Testis (tissue), 3 donors: Measurements from ENCODE around the gene ROBO1. TPM values are rescaled to one million over a fixed set of nuclear protein-coding genes. Genes with fewer than 3 reads are reported as not detected.

Source experiments
- DNase-seq: peaks from one replicate; pipeline ENCODE4 v3.0.0-alpha.2; 2019
- H3K27ac ChIP-seq, 2 donors: fragments of 200-600 bp; sonication (generic); one replicate each; pipeline ENCODE4 v1.5.1; 2019
- H3K27me3 ChIP-seq: fragments of 200-600 bp; sonication (generic); one replicate; pipeline ENCODE4 v1.5.1; 2019
- H3K36me3 ChIP-seq: fragments of 200-600 bp; sonication (generic); one replicate; pipeline ENCODE4 v1.5.1; 2017; ENCODE audit warnings: low read depth; ENCODE audit errors: missing control alignments
- H3K4me1 ChIP-seq: fragments of 200-600 bp; sonication (generic); one replicate; pipeline ENCODE4 v1.5.1; 2019
- H3K4me3 ChIP-seq, 2 donors: fragments of 200-600 bp; sonication (generic); one replicate each; pipeline ENCODE4 v1.5.1; 2017 to 2019
- H3K9me3 ChIP-seq: fragments of 200-600 bp; sonication (generic); one replicate; pipeline ENCODE4 v1.5.1; 2017
- POLR2A ChIP-seq: fragments of 450-650 bp; IDR thresholded peaks from one replicate; pipeline ENCODE4 v1.6.1; 2017; ENCODE audit warnings: antibody characterized with exemption, mild to moderate bottlenecking, moderate library complexity
- WGBS, 2 donors: methylation state at CpG; one replicate each; pipeline ENCODE4 v1.1.5; 2018; 5-methylcytosine and 5-hydroxymethylcytosine counted together
- intact Hi-C: fragments of 100-400 bp; cut with DNase I; formaldehyde crosslinking; loops from one replicate; pipeline ENCODE4 v1.15.1; 2023; ENCODE audit warnings: low total_unique reads
- polyA plus RNA-seq: library from polyadenylated mRNA; stranded (reverse); fragments of 350-450 nt; fragmentation: Illumina TruSeq; extraction: RNeasy Lipid Tissue Mini Kit (QIAGEN cat#74804); gene quantifications from one replicate; pipeline ENCODE4 v1.2.3, GENCODE V29; 2014; ENCODE audit warnings: low read depth, low replicate concordance; ENCODE audit not compliant: insufficient read depth
- total RNA-seq, 2 donors: library from RNA; depleted of rRNA; stranded (reverse); fragments of >200 nt; gene quantifications; one replicate each; pipeline ENCODE4 v1.2.3, GENCODE V29; 2016
- TF ChIP-seq, protein P1 (sequence below), 3 experiments: fragments of 450-650 bp in 2 of 3; fragments of 200-600 bp in 1 of 3; sonication (generic) in 1 of 3; IDR thresholded peaks; one replicate each; pipeline ENCODE4 v1.5.1; 2016 to 2019; ENCODE audit warnings: antibody characterized with exemption in 3 of 3, mild to moderate bottlenecking in 2 of 3, moderate library complexity in 1 of 3

The ROBO1 gene
- total and polyA plus RNA-seq, 3 donors from 2014 or later = 39.4 to 45.1 (median 42.6) TPM

DNA sequence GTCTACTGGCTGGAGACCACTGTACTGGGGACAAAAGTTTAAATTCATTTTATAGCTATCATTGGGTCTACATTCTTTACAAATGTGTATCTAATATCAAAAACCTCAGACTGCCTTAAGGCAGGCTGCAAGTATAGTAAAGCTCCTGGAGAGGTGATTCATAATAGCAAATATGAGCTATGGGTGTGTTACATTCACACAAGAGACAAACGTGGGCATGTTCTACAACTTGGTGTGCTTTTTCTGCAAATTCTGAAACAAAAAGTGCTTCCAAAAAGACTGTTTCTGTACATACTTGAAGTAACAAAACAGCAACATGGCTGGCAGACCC lies 1101.4 kb downstream of the ROBO1 start:
- no peaks in the 10 kb centered on the region for H3K27me3 ChIP-seq
- WGBS, 2 donors = 61 to 73% methylated on average over 1 of the region's 1 CpG
- no peak for TF ChIP-seq POLR2A
- TF ChIP-seq, protein P1, sequence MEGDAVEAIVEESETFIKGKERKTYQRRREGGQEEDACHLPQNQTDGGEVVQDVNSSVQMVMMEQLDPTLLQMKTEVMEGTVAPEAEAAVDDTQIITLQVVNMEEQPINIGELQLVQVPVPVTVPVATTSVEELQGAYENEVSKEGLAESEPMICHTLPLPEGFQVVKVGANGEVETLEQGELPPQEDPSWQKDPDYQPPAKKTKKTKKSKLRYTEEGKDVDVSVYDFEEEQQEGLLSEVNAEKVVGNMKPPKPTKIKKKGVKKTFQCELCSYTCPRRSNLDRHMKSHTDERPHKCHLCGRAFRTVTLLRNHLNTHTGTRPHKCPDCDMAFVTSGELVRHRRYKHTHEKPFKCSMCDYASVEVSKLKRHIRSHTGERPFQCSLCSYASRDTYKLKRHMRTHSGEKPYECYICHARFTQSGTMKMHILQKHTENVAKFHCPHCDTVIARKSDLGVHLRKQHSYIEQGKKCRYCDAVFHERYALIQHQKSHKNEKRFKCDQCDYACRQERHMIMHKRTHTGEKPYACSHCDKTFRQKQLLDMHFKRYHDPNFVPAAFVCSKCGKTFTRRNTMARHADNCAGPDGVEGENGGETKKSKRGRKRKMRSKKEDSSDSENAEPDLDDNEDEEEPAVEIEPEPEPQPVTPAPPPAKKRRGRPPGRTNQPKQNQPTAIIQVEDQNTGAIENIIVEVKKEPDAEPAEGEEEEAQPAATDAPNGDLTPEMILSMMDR (IDR thresholded peaks at IDR 0.05) = no peak
- H3K27ac ChIP-seq = no peak overlapping the region
- H3K9me3 ChIP-seq = no peaks in the 10 kb centered on the region
- H3K36me3 ChIP-seq = no peaks in the 10 kb centered on the region
- no peak overlapping the region for H3K4me3 ChIP-seq
- intact Hi-C loops = no loop called here
- peaks cover 3% of the 10 kb centered on the region for H3K4me1 ChIP-seq
- DNase-seq = no peak

DNA sequence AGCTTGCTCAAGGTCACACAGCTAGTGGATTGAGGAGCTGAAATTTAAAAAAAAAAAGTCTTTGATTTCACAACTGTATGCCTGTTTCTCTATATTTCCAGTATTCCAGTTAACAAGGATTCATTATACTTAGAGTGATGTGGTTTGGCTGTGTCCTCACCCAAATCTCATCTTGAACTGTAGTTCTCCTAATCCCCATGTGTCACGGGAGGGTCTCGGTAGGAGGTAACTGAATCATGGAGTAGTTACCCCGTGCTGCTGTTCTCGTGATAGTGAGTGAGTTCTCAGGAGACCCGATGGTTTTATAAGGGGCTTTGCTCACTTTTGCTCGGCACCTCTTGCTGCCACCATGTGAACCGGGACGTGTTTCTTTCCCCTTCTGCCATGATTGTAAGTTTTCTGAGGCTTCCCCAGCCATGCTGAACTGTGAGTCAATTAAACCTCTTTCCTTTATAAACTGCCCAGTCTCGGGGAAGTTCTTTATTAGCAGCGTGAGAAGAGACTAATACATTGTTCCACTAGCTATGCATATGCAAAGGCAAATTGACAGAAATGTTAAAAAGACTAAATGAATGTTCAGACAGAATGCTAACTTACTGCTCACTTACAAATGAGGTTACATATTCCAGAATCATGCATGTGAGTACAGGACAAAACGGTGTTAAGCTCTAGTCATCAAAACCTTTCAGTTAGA lies 1101.9 kb downstream of the ROBO1 start:
- WGBS, 2 donors = 87 to 91% methylated on average over 11 of the region's 11 CpGs
- H3K4me1 ChIP-seq = peaks cover 3% of the 10 kb centered on the region
- no peak overlapping the region for H3K4me3 ChIP-seq
- no peaks in the 10 kb centered on the region for H3K36me3 ChIP-seq
- no peak for DNase-seq
- no peak for TF ChIP-seq POLR2A
- TF ChIP-seq, protein P1 (IDR thresholded peaks at IDR 0.05) = no peak
- intact Hi-C loops = no loop called here
- no peaks in the 10 kb centered on the region for H3K9me3 ChIP-seq
- no peaks in the 10 kb centered on the region for H3K27me3 ChIP-seq
- no peak overlapping the region for H3K27ac ChIP-seq

DNA sequence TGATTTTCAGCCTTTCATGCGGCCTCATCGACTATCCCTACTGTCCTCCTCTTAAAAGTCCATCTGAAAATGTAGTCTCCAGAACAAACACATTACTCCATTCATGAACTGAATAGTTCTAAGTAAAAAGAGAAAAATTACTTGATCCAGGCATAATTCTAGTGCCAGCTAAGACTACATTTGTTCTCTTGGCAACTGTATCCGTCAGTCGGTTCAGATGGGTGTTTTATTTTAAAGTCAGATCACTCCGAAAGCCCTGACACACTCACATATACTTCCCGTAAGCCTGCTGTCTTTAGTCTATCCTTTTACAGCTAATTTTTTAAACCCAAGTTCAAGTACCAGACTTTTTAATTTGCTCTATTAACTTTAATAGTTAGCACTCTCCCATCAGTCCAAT lies 1102.7 kb downstream of the ROBO1 start:
- 81 to 91% methylated on average over 6 of the region's 6 CpGs for WGBS, 2 donors
- Histone ChIP-seq H3K9me3 (no peaks in the 10 kb centered on the region), H3K4me3 (no peak overlapping the region), H3K36me3 (no peaks in the 10 kb centered on the region), H3K4me1 (peaks cover 3% of the 10 kb centered on the region), H3K27me3 (no peaks in the 10 kb centered on the region), H3K27ac (no peak overlapping the region)
- intact Hi-C loops = no loop called here
- no peak for TF ChIP-seq POLR2A
- TF ChIP-seq, protein P1 (IDR thresholded peaks at IDR 0.05) = no peak
- DNase-seq = no peak

DNA sequence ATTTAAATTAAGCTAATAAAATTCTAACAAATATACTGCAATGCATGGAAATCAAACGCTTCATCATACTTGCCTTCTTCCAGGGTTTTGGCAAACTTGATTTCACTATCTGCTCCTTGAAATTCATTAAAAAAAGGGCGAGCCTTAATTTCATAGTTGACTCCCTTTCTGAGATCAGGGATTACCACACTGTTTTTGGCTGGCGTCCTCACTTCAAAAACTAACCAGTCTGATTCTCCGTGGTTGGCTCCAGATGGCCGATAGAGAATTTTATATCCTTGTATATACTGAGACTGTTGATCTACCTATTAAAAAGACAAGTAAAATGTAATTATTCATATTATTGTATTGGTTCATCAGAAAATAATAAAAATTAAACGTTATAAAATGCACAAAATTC lies 1106.8 kb downstream of the ROBO1 start:
- H3K4me1 ChIP-seq = peaks cover 3% of the 10 kb centered on the region
- no peaks in the 10 kb centered on the region for H3K36me3 ChIP-seq
- H3K4me3 ChIP-seq = no peak overlapping the region
- H3K27ac ChIP-seq = no peak overlapping the region
- intact Hi-C loops = loop anchor here (5.0 kb wide), 1 partner anchor 366 kb away; no protein-coding TSS in a partner anchor
- H3K9me3 ChIP-seq = no peaks in the 10 kb centered on the region
- no peaks in the 10 kb centered on the region for H3K27me3 ChIP-seq
- DNase-seq = peak; percentile 22
- WGBS, 2 donors = 58 to 73% methylated on average over 6 of the region's 6 CpGs
- TF ChIP-seq, protein P1 (IDR thresholded peaks at IDR 0.05) = no peak

DNA sequence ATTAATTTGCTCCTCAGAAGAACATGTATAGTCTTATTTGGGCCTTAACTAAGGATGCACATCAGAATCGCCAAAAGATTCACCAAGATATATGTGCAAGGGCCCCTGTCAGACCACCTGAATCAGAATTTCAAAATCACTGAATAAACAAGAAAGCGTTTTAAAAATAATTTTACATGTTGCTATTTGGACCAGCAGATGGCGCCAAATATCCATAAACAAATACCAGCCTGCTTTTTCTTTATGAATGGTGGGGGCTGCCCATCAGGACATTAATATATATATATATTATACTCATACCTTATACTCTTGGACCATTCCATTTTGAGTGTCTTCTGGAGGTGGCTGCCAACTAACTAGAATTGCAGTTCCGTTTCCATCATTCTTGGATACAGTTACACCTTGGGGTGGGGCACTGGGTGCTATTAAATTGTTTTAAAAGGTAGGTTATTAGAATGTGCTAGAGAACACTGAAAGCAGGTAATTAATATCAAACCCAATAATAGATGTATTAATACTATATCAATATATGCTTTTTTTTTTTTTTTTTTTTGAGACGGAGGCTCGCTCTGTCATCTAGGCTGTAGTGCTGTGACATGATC lies 1108.3 kb downstream of the ROBO1 start:
- H3K27ac ChIP-seq = no peak overlapping the region
- H3K27me3 ChIP-seq = no peaks in the 10 kb centered on the region
- peaks cover 3% of the 10 kb centered on the region for H3K4me1 ChIP-seq
- H3K9me3 ChIP-seq = no peaks in the 10 kb centered on the region
- TF ChIP-seq POLR2A = no peak
- TF ChIP-seq, protein P1 (IDR thresholded peaks at IDR 0.05) = peak; percentile 47 to 67 (median 48)
- DNase-seq = peak; percentile 58
- intact Hi-C loops = no loop called here
- no peaks in the 10 kb centered on the region for H3K36me3 ChIP-seq
- WGBS, 2 donors = 60 to 67% methylated on average over 6 of the region's 6 CpGs
- no peak overlapping the region for H3K4me3 ChIP-seq
